Measurements from ENCODE around the gene ODR4.

DNA sequence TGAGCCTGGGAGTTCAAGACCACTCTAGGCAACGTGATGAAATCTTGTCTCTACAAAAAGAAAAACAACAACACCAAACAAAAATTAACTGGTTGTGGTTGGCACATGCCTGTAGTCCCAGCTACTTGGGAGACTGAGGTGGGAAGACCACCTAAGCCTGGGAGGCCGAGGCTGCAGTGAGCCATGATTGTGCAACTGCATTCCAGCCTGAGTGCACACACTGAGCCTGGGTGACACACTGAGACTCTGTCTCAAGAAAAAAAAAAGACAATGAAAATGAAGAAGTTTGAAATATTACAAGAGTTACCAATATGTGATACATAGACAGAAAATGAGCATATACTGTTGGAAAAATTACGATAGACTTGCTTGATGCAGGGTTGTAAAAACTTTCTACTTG, 53.4 kb downstream of the ODR4 start:
- TF ChIP-seq, protein P1, sequence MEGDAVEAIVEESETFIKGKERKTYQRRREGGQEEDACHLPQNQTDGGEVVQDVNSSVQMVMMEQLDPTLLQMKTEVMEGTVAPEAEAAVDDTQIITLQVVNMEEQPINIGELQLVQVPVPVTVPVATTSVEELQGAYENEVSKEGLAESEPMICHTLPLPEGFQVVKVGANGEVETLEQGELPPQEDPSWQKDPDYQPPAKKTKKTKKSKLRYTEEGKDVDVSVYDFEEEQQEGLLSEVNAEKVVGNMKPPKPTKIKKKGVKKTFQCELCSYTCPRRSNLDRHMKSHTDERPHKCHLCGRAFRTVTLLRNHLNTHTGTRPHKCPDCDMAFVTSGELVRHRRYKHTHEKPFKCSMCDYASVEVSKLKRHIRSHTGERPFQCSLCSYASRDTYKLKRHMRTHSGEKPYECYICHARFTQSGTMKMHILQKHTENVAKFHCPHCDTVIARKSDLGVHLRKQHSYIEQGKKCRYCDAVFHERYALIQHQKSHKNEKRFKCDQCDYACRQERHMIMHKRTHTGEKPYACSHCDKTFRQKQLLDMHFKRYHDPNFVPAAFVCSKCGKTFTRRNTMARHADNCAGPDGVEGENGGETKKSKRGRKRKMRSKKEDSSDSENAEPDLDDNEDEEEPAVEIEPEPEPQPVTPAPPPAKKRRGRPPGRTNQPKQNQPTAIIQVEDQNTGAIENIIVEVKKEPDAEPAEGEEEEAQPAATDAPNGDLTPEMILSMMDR (IDR thresholded peaks at IDR 0.05; ENCODE audit: low read length), result no peak
- TF ChIP-seq EZH2 (IDR thresholded peaks at IDR 0.05; ENCODE audit: borderline replicate concordance, low read length), result no peak

Data from OCI-LY1 (cell line).